Calu3 (cell line): ENCODE results near the gene CALU. TPM values are rescaled to one million over a fixed set of nuclear protein-coding genes. Genes with fewer than 3 reads are reported as not detected.

ENCODE experiments used
- BruUV-seq: library from RNA; stranded (reverse); fragments of 400-500 nt; replicated peaks from 2 replicates; lab custom pipeline; 2021; lab: Mats Ljungman, UMichigan
- CTCF ChIA-PET: fragments of 300-600 bp; sonication (Branson Sonifier 250); formaldehyde crosslinking; loops from one replicate; lab custom pipeline; 2022; ENCODE audit warnings: antibody characterized with exemption; lab: Charles Lee
- DNase-seq: peaks from one replicate; pipeline ENCODE4 v3.0.0; 2022
- H3K27ac Mint-ChIP-seq: one replicate; pipeline ENCODE4 v1.8.0; 2022; ENCODE audit warnings: mixed read lengths; ENCODE audit not compliant: unreplicated experiment
- H3K27me3 Mint-ChIP-seq: one replicate; pipeline ENCODE4 v1.8.0; 2022; ENCODE audit warnings: mixed read lengths; ENCODE audit not compliant: unreplicated experiment
- H3K36me3 Mint-ChIP-seq: one replicate; pipeline ENCODE4 v1.8.0; 2022; ENCODE audit warnings: mild to moderate bottlenecking, moderate library complexity, mixed read lengths; ENCODE audit not compliant: insufficient read depth, unreplicated experiment
- H3K4me1 Mint-ChIP-seq: one replicate; pipeline ENCODE4 v1.8.0; 2022; ENCODE audit warnings: mild to moderate bottlenecking, low read depth, mixed read lengths; ENCODE audit not compliant: unreplicated experiment
- H3K4me3 Mint-ChIP-seq: one replicate; pipeline ENCODE4 v1.8.0; 2022; ENCODE audit warnings: mild to moderate bottlenecking, low read depth, moderate library complexity, mixed read lengths; ENCODE audit not compliant: unreplicated experiment
- H3K9me3 Mint-ChIP-seq: one replicate; pipeline ENCODE4 v1.8.0; 2022; ENCODE audit warnings: low read depth, mixed read lengths; ENCODE audit not compliant: unreplicated experiment
- intact Hi-C: fragments of 100-400 bp; cut with micrococcal nuclease; formaldehyde crosslinking; loops from one replicate; pipeline ENCODE4 v1.10.0; 2022; ENCODE audit not compliant: unreplicated experiment
- total RNA-seq: library from RNA; stranded (reverse); gene quantifications from 2 replicates; pipeline ENCODE4 v1.2.3, GENCODE V29; 2022
- TF ChIP-seq, protein P1 (sequence below): fragments of 200-600 bp; IDR thresholded peaks from one replicate; pipeline ENCODE4 v1.8.0; 2022; ENCODE audit warnings: antibody characterized with exemption; ENCODE audit not compliant: unreplicated experiment

Gene CALU
- total RNA-seq, 1 experiment from 2014 or later = 154 TPM

DNA sequence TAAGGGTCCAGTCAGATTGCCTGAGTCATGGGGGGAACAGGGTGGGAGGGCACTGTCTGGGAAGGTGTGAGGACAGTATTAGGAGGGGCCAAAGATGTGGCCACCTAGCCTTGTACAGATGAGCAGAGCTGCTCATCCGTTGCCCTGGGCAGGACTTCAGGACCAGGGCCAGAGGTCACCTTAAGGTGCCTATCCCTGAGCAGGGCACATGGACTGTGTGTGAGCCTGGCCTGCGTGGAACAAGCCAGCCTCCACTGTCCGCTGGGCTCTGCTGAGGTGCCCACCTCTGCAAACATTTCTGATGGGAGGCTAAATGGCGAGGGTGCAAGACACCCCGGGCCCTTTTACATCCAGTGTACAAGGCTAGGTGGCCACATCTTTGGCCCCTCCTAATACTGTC, 39.8 kb downstream of the CALU start:
- CTCF ChIA-PET = no interaction called here
- no peak overlapping the region for H3K27ac Mint-ChIP-seq
- H3K4me1 Mint-ChIP-seq = no peaks in the 10 kb centered on the region
- peaks cover 33% of the 10 kb centered on the region for H3K36me3 Mint-ChIP-seq
- DNase-seq = no peak
- no peak overlapping the region for H3K4me3 Mint-ChIP-seq
- TF ChIP-seq, protein P1, sequence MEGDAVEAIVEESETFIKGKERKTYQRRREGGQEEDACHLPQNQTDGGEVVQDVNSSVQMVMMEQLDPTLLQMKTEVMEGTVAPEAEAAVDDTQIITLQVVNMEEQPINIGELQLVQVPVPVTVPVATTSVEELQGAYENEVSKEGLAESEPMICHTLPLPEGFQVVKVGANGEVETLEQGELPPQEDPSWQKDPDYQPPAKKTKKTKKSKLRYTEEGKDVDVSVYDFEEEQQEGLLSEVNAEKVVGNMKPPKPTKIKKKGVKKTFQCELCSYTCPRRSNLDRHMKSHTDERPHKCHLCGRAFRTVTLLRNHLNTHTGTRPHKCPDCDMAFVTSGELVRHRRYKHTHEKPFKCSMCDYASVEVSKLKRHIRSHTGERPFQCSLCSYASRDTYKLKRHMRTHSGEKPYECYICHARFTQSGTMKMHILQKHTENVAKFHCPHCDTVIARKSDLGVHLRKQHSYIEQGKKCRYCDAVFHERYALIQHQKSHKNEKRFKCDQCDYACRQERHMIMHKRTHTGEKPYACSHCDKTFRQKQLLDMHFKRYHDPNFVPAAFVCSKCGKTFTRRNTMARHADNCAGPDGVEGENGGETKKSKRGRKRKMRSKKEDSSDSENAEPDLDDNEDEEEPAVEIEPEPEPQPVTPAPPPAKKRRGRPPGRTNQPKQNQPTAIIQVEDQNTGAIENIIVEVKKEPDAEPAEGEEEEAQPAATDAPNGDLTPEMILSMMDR = no peak
- intact Hi-C loops = no loop called here
- H3K27me3 Mint-ChIP-seq = peaks cover 34% of the 10 kb centered on the region
- H3K9me3 Mint-ChIP-seq = peaks cover 10% of the 10 kb centered on the region
- no TSS peak for BruUV-seq

DNA sequence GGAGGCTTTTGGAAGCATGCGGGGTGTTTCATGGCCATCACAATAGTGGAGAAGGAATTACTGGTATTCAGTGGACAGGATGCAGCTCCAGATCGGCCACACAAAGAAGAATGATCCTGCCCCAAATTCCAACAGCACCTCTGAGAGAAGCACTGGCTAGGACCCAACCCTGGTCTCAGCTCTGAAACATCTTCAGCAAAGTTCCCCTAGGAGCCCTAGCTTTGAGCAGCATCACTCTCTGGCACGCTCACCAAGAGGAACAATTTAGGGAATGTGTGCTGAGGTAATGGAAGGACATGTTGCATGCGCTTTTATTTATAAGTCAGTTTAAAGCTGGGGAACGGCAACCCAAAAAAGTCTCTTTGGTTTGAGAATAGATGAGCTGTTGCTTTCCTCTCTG, 42.0 kb downstream of the CALU start:
- no peaks in the 10 kb centered on the region for H3K4me1 Mint-ChIP-seq
- H3K27me3 Mint-ChIP-seq = peaks cover 51% of the 10 kb centered on the region
- BruUV-seq = no TSS peak
- TF ChIP-seq, protein P1 = no peak
- intact Hi-C loops = loop anchor here (10.0 kb wide), 1 partner anchor 84 kb away; the partner anchor contains the start of gene ATP6V1F
- H3K36me3 Mint-ChIP-seq = peaks cover 13% of the 10 kb centered on the region
- H3K4me3 Mint-ChIP-seq = no peak overlapping the region
- no peak overlapping the region for H3K27ac Mint-ChIP-seq
- no peak for DNase-seq
- peaks cover 7% of the 10 kb centered on the region for H3K9me3 Mint-ChIP-seq
- CTCF ChIA-PET = interaction anchor here (0.7 kb wide), 1 partner anchor 959 kb away, joined by 4 read pairs; no protein-coding TSS in a partner anchor

DNA sequence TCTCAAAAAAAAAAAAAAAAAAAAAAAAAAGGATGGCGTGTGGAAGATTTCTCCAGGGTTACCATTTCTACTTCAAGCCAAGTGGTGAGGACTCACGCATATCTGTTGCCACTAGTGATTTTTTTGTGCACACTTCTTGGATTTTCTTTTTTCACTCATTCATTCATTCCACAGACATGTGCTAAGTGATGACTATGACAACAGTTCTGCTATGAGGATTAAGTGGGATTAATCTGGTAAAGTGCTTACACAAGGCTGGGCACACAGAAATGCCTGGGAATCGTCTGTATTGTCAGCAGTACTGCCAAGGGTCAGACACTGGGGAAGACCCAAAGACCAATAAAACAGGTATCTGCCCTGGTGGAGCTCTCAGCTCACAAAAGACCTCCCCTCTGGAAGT, 42.7 kb downstream of the CALU start:
- TF ChIP-seq, protein P1 = no peak
- H3K27ac Mint-ChIP-seq = no peak overlapping the region
- H3K9me3 Mint-ChIP-seq = peaks cover 7% of the 10 kb centered on the region
- no peaks in the 10 kb centered on the region for H3K4me1 Mint-ChIP-seq
- peaks cover 6% of the 10 kb centered on the region for H3K36me3 Mint-ChIP-seq
- intact Hi-C loops = loop anchor here (10.0 kb wide), 1 partner anchor 83 kb away; the partner anchor contains the start of gene ATP6V1F
- BruUV-seq = no TSS peak
- CTCF ChIA-PET = interaction anchor here (0.7 kb wide), 1 partner anchor 960 kb away, joined by 4 read pairs; no protein-coding TSS in a partner anchor
- DNase-seq = no peak
- H3K27me3 Mint-ChIP-seq = peaks cover 58% of the 10 kb centered on the region
- H3K4me3 Mint-ChIP-seq = no peak overlapping the region

DNA sequence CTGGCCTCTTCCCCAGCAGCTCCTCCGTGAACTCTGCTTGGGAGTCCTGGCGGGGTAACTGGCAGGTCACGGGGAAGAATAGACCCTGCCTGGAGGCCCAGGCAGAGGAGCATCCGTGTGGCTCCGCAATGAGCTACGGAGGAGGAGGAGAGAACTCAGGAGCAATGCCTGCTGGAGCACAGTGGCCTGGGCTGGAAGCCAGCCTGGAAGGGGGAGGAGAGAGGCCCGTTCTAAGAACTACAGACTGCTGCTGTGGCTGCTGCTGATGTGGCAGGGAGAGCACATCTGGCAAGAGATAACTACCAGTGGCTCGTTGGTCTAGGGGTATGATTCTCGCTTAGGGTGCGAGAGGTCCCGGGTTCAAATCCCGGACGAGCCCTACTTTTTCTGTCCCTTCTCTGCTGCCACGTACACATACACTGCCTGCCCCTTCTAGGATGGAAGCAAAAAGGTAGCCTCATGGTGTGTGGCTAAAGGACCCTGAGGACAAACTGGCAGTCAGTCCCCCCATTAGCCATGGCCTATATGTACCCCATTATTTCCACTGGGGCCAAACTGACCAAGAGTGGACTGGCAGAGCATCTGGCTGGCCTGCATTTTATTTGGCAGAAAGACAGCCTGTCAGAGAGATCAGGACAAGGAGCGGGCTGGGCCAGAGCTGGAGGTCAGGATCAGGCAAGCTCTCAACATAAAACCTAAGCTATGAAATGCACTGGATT, 44.1 kb downstream of the CALU start:
- H3K27ac Mint-ChIP-seq = no peak overlapping the region
- no peak overlapping the region for H3K4me3 Mint-ChIP-seq
- H3K9me3 Mint-ChIP-seq = no peaks in the 10 kb centered on the region
- H3K4me1 Mint-ChIP-seq = no peaks in the 10 kb centered on the region
- H3K27me3 Mint-ChIP-seq = peaks cover 72% of the 10 kb centered on the region
- CTCF ChIA-PET = no interaction called here
- TF ChIP-seq, protein P1 = no peak
- no TSS peak for BruUV-seq
- no peaks in the 10 kb centered on the region for H3K36me3 Mint-ChIP-seq
- intact Hi-C loops = loop anchor here (10.0 kb wide), 1 partner anchor 81 kb away; the partner anchor contains the start of gene ATP6V1F
- no peak for DNase-seq
